Esophagus muscularis mucosa (tissue), 4 donors: ENCODE data around the gene MARVELD1. TPM values are rescaled to one million over a fixed set of nuclear protein-coding genes. Genes with fewer than 3 reads are reported as not detected.

Experiments
- DNase-seq: peaks from one replicate; pipeline ENCODE4 v3.0.0-alpha.2; 2017; ENCODE audit errors: extremely low spot score
- H3K27ac ChIP-seq, 4 donors: fragments of 200-600 bp; sonication (generic); replicated peaks in 1 of 4; 1 replicate in 3 of 4; 2 replicates in 1 of 4; pipeline ENCODE4 v1.5.1; 2016 to 2019; ENCODE audit warnings: mild to moderate bottlenecking in 1 of 4
- H3K27me3 ChIP-seq, 4 donors: fragments of 200-600 bp; sonication (generic); one replicate each; pipeline versions ENCODE4 v1.5.1 to v1.6.0; 2016 to 2019
- H3K36me3 ChIP-seq, 4 donors: fragments of 200-600 bp; sonication (generic); one replicate each; pipeline ENCODE4 v1.5.1; 2016 to 2019
- H3K4me1 ChIP-seq, 4 donors: fragments of 200-600 bp; sonication (generic); one replicate each; pipeline ENCODE4 v1.5.1; 2016 to 2019
- H3K4me3 ChIP-seq, 4 donors: fragments of 200-600 bp; sonication (generic); 1 replicate in 2 of 4; 2 replicates in 2 of 4; pipeline ENCODE4 v1.5.1; 2016 to 2019; ENCODE audit warnings: mild to moderate bottlenecking in 4 of 4, moderate library complexity in 1 of 4
- H3K9me3 ChIP-seq, 4 donors: fragments of 200-600 bp; sonication (generic); 1 replicate in 3 of 4; 2 replicates in 1 of 4; pipeline ENCODE4 v1.5.1; 2016 to 2019
- CTCF ChIP-seq, 3 experiments: fragments of 200-600 bp in 2 of 3; fragments of 450-650 bp in 1 of 3; sonication (generic) in 2 of 3; IDR thresholded peaks; one replicate each; pipeline ENCODE4 v1.5.1; 2017 to 2019; ENCODE audit warnings: antibody characterized with exemption in 3 of 3, mild to moderate bottlenecking in 2 of 3, moderate library complexity in 1 of 3
- EP300 ChIP-seq: sonication (generic); formaldehyde crosslinking; IDR thresholded peaks from one replicate; pipeline ENCODE4 v1.6.1; 2017; ENCODE audit warnings: antibody characterized with exemption
- POLR2A ChIP-seq: fragments of 450-650 bp; IDR thresholded peaks from one replicate; pipeline ENCODE4 v1.6.1; 2017; ENCODE audit warnings: antibody characterized with exemption, moderate library complexity, mild to moderate bottlenecking, low read depth
- POLR2AphosphoS5 ChIP-seq, 2 donors: sonication (generic); formaldehyde crosslinking; IDR thresholded peaks; one replicate each; pipeline ENCODE4 v1.6.1; 2017; ENCODE audit warnings: antibody characterized with exemption in 2 of 2
- WGBS: methylation state at CpG from one replicate; pipeline ENCODE4 v1.1.5; 2018; 5-methylcytosine and 5-hydroxymethylcytosine counted together
- intact Hi-C: fragments of 100-400 bp; cut with DNase I; formaldehyde crosslinking; loops from one replicate; pipeline ENCODE4 v1.15.1; 2023
- total RNA-seq, 4 donors: library from RNA; depleted of rRNA; stranded (reverse); fragments of >200 nt; gene quantifications; one replicate each; pipeline versions ENCODE4 v1.1.0 to v1.2.1, GENCODE V29; 2016

Gene MARVELD1
- total RNA-seq, 4 donors from 2014 or later = 43.4 to 104 (median 73.9) TPM

GRCh38 chr10:97721871-97722780, 8.6 kb downstream of the MARVELD1 start:
- intact Hi-C loops = no loop called here
- TF ChIP-seq POLR2A (no peak), CTCF (IDR thresholded peaks at IDR 0.05) (no peak), POLR2AphosphoS5 (IDR thresholded peaks at IDR 0.05) (no peak), EP300 (no peak)
- 91% methylated on average over 12 of the region's 12 CpGs for WGBS
- Histone ChIP-seq H3K9me3 (no peaks in the 10 kb centered on the region), H3K27ac (peak overlapping the region in 3 of 4 donors; percentile 16 to 60 (median 50)), H3K4me3 (no peak overlapping the region), H3K4me1 (peaks cover 19 to 56% (median 53%) of the 10 kb centered on the region in 4 donors), H3K27me3 (no peaks in the 10 kb centered on the region), H3K36me3 (peaks cover 0 to 17% (median 6%) of the 10 kb centered on the region in 4 donors)
- no peak for DNase-seq

- TF ChIP-seq POLR2A (no peak), CTCF (IDR thresholded peaks at IDR 0.05) (no peak), POLR2AphosphoS5 (IDR thresholded peaks at IDR 0.05) (peak in 1 of 2 donors; percentile 13), EP300 (no peak)
- intact Hi-C loops = no loop called here
- no peak overlapping the region for H3K4me3 ChIP-seq
- DNase-seq = no peak
- no peaks in the 10 kb centered on the region for H3K9me3 ChIP-seq
- H3K4me1 ChIP-seq = peaks cover 17 to 55% (median 52%) of the 10 kb centered on the region in 4 donors
- H3K36me3 ChIP-seq = peaks cover 0 to 8% (median 0%) of the 10 kb centered on the region in 4 donors
- WGBS = 87% methylated on average over 3 of the region's 3 CpGs
- H3K27me3 ChIP-seq = no peaks in the 10 kb centered on the region
- H3K27ac ChIP-seq = peak overlapping the region in 2 of 4 donors; percentile 10 to 60
These were observed 9.5 kb downstream of the MARVELD1 start for GRCh38 chr10:97723001-97723400.

- Histone ChIP-seq H3K4me1 (peaks cover 3 to 40% (median 37%) of the 10 kb centered on the region in 4 donors), H3K27me3 (no peaks in the 10 kb centered on the region), H3K36me3 (peaks cover 0 to 7% (median 0%) of the 10 kb centered on the region in 4 donors), H3K4me3 (no peak overlapping the region), H3K9me3 (no peaks in the 10 kb centered on the region), H3K27ac (peak overlapping the region; percentile 17 to 60 (median 29))
- WGBS = 62% methylated on average over 5 of the region's 5 CpGs
- DNase-seq = no peak
- TF ChIP-seq POLR2AphosphoS5 (IDR thresholded peaks at IDR 0.05) = peak; percentile 51 to 64
- no peak for TF ChIP-seq EP300
- intact Hi-C loops = no loop called here
These were observed 10.9 kb downstream of the MARVELD1 start for GRCh38 chr10:97724341-97724941.

GRCh38 chr10:97726636-97727178, 13.2 kb downstream of the MARVELD1 start:
- DNase-seq = no peak
- intact Hi-C loops = no loop called here
- Histone ChIP-seq H3K9me3 (no peaks in the 10 kb centered on the region), H3K36me3 (peaks cover 0 to 7% (median 0%) of the 10 kb centered on the region in 4 donors), H3K4me1 (peaks cover 0 to 37% (median 35%) of the 10 kb centered on the region in 4 donors), H3K27ac (peak overlapping the region; percentile 69 to 83 (median 76)), H3K4me3 (peak overlapping the region in 3 of 4 donors; percentile 3 to 39 (median 5)), H3K27me3 (no peaks in the 10 kb centered on the region)
- WGBS = 42% methylated on average over 7 of the region's 8 CpGs
- TF ChIP-seq POLR2AphosphoS5 (IDR thresholded peaks at IDR 0.05) (peak; percentile 71 to 82), CTCF (IDR thresholded peaks at IDR 0.05) (no peak)

GRCh38 chr10:97729014-97729413, 15.5 kb downstream of the MARVELD1 start:
- intact Hi-C loops = no loop called here
- DNase-seq = no peak
- H3K27ac ChIP-seq = no peak overlapping the region
- H3K36me3 ChIP-seq = no peaks in the 10 kb centered on the region
- H3K4me1 ChIP-seq = peaks cover 0 to 39% (median 35%) of the 10 kb centered on the region in 4 donors
- TF ChIP-seq POLR2AphosphoS5 (IDR thresholded peaks at IDR 0.05) (no peak), EP300 (no peak), CTCF (IDR thresholded peaks at IDR 0.05) (no peak), POLR2A (no peak)
- no peak overlapping the region for H3K4me3 ChIP-seq
- WGBS = 96% methylated on average over 5 of the region's 5 CpGs
- H3K27me3 ChIP-seq = no peaks in the 10 kb centered on the region
- no peaks in the 10 kb centered on the region for H3K9me3 ChIP-seq
